B cell (primary cell): ENCODE results near the gene TMEM53. TPM values are rescaled to one million over a fixed set of nuclear protein-coding genes. Genes with fewer than 3 reads are reported as not detected.

Experiments used
- ATAC-seq: fragments of 200-7000 bp; cut with Tn5 transposase; one replicate; pipeline ENCODE4 v1.10.0; 2021; ENCODE audit warnings: low read depth, mild to moderate bottlenecking, moderate number of reproducible peaks, moderate library complexity
- CTCF ChIA-PET: fragments of 350-600 bp; sonication (Branson Sonifier 250); formaldehyde crosslinking; loops from one replicate; lab custom pipeline; 2021; ENCODE audit warnings: antibody characterized with exemption, inconsistent platforms; lab: Charles Lee
- POLR2A ChIA-PET: fragments of 350-600 bp; sonication (Branson Sonifier 250); formaldehyde crosslinking; loops from one replicate; lab custom pipeline; 2021; ENCODE audit warnings: antibody characterized with exemption; lab: Charles Lee
- DNase-seq: peaks from one replicate; pipeline ENCODE4 v3.0.0; 2013
- H2AFZ ChIP-seq: 2 replicates; pipeline ENCODE4 v1.6.1; 2012; ENCODE audit warnings: mild to moderate bottlenecking, low read depth, low read length; ENCODE audit not compliant: insufficient read depth, poor library complexity, severe bottlenecking
- H3K27ac ChIP-seq, 2 donors: 1 replicate in 1 of 2; 2 replicates in 1 of 2; pipeline ENCODE4 v1.5.1; 2012 to 2013; ENCODE audit warnings: low read length in 2 of 2, mild to moderate bottlenecking in 2 of 2, moderate library complexity in 1 of 2
- H3K27me3 ChIP-seq, 4 experiments: fragments of 200-600 bp in 1 of 4; sonication (generic) in 1 of 4; replicated peaks in 1 of 4; 1 replicate in 2 of 4; 2 replicates in 2 of 4; pipeline versions ENCODE4 v1.6.1 to v1.7.0; 2013 to 2016; ENCODE audit warnings: low read length in 3 of 4, mild to moderate bottlenecking in 2 of 4, mixed read lengths in 1 of 4, moderate library complexity in 1 of 4; ENCODE audit not compliant: insufficient read depth in 4 of 4, control insufficient read depth in 3 of 4; ENCODE audit errors: control extremely low read depth in 1 of 4
- H3K36me3 ChIP-seq, 2 experiments: replicated peaks in 1 of 2; 1 replicate in 1 of 2; 2 replicates in 1 of 2; pipeline versions ENCODE4 v1.6.1 to v1.7.1; 2013; ENCODE audit warnings: low read length in 1 of 2; ENCODE audit not compliant: insufficient read depth in 2 of 2, control insufficient read depth in 1 of 2; ENCODE audit errors: control extremely low read depth in 1 of 2, extremely low read depth in 1 of 2
- H3K4me1 ChIP-seq, 2 donors: fragments of 200-600 bp in 1 of 2; sonication (generic) in 1 of 2; 1 replicate in 1 of 2; 2 replicates in 1 of 2; pipeline versions ENCODE4 v1.5.1 to v1.6.1; 2013 to 2017; ENCODE audit warnings: low read length in 2 of 2; ENCODE audit not compliant: control insufficient read depth in 2 of 2, insufficient read depth in 2 of 2
- H3K4me2 ChIP-seq: replicated peaks from 2 replicates; pipeline ENCODE3; 2012; ENCODE audit warnings: mild to moderate bottlenecking, low read depth, low read length; ENCODE audit not compliant: poor library complexity, severe bottlenecking
- H3K4me3 ChIP-seq, 5 experiments: fragments of 200-600 bp in 1 of 5; sonication (generic) in 1 of 5; 1 replicate in 3 of 5; 2 replicates in 2 of 5; pipeline versions ENCODE4 v1.5.1 to v1.7.0; 2011 to 2016; ENCODE audit warnings: low read length in 4 of 5, mild to moderate bottlenecking in 4 of 5, low read depth in 2 of 5, control low read depth in 1 of 5, moderate library complexity in 1 of 5; ENCODE audit not compliant: insufficient read depth in 1 of 5; ENCODE audit errors: control extremely low read depth in 1 of 5, extremely low read depth in 1 of 5
- H3K79me2 ChIP-seq: fragments of 200-600 bp; sonication (generic); one replicate; pipeline ENCODE4 v1.6.0; 2016; ENCODE audit warnings: low read length; ENCODE audit not compliant: control insufficient read depth, insufficient read depth
- H3K9ac ChIP-seq: fragments of 200-600 bp; sonication (generic); 2 replicates; pipeline ENCODE4 v1.6.1; 2017; ENCODE audit warnings: mild to moderate bottlenecking, low read length, moderate library complexity
- H3K9me3 ChIP-seq, 3 donors: one replicate each; pipeline versions ENCODE4 v1.6.1 to v1.7.1; 2013; ENCODE audit warnings: low read length in 2 of 3; ENCODE audit not compliant: control insufficient read depth in 2 of 3, insufficient read depth in 1 of 3; ENCODE audit errors: control extremely low read depth in 1 of 3
- H4K20me1 ChIP-seq: 2 replicates; pipeline ENCODE4 v1.6.0; 2012; ENCODE audit warnings: mild to moderate bottlenecking, low read length; ENCODE audit not compliant: insufficient read depth, control insufficient read depth, poor library complexity, severe bottlenecking
- H3K27ac Mint-ChIP-seq: one replicate; pipeline ENCODE4 v1.8.0; 2021; ENCODE audit warnings: mixed read lengths
- H3K27me3 Mint-ChIP-seq: one replicate; pipeline ENCODE4 v1.8.0; 2021; ENCODE audit warnings: mixed read lengths
- H3K4me1 Mint-ChIP-seq: one replicate; pipeline ENCODE4 v1.8.0; 2021; ENCODE audit warnings: mixed read lengths
- H3K4me3 Mint-ChIP-seq: one replicate; pipeline ENCODE4 v1.8.0; 2021; ENCODE audit warnings: mixed read lengths
- H3K9me3 Mint-ChIP-seq: one replicate; pipeline ENCODE4 v1.8.0; 2022; ENCODE audit warnings: mixed read lengths; ENCODE audit not compliant: insufficient read depth
- CTCF ChIP-seq: fragments of 200-600 bp; IDR thresholded peaks from one replicate; pipeline ENCODE4 v1.8.0; 2022; ENCODE audit warnings: antibody characterized with exemption, mild to moderate bottlenecking
- EZH2 ChIP-seq: IDR thresholded peaks from 2 replicates; pipeline ENCODE4 v1.6.1; 2012; ENCODE audit warnings: borderline replicate concordance, low read depth, mild to moderate bottlenecking, moderate library complexity, low read length; ENCODE audit not compliant: insufficient read depth, poor library complexity, severe bottlenecking
- WGBS: methylation state at CpG from one replicate; pipeline ENCODE4 v1.1.5; 2013; ENCODE audit warnings: missing lambda C conversion rate; ENCODE audit not compliant: insufficient coverage; 5-methylcytosine and 5-hydroxymethylcytosine counted together
- intact Hi-C: fragments of 100-400 bp; cut with micrococcal nuclease; formaldehyde crosslinking; loops from one replicate; pipeline ENCODE4 v1.10.0; 2022
- polyA plus RNA-seq: library from polyadenylated mRNA; depleted of rRNA; stranded (reverse); fragments of >200 nt; gene quantifications from 2 replicates; pipeline ENCODE4 v1.2.3, GENCODE V29; 2012
- total RNA-seq, 2 donors: library from RNA; stranded (reverse); fragments of 120-200 nt in 1 of 2; gene quantifications; 1 replicate in 1 of 2; 2 replicates in 1 of 2; pipeline versions ENCODE4 v1.2.3 to v1.2.4, GENCODE V29; 2013 to 2022

Gene TMEM53
- total and polyA plus RNA-seq, 2 donors (not counting 1 experiment from before 2014, with no cell fraction given) = 6.5 to 6.8 TPM

GRCh38 chr1:44720281-44720680, 46.0 kb upstream of the TMEM53 start:
- no peak overlapping the region for H3K9ac ChIP-seq
- intact Hi-C loops = loop anchor here (5.0 kb wide), 1 partner anchor 48 kb away; the partner anchor contains the start of genes ARMH1 and TMEM53
- H2AFZ ChIP-seq = no peak overlapping the region
- H3K27me3 ChIP-seq = no peaks in the 10 kb centered on the region
- Mint-ChIP-seq H3K9me3 (no peaks in the 10 kb centered on the region), H3K27ac (peak overlapping the region; percentile 87), H3K27me3 (no peaks in the 10 kb centered on the region), H3K4me1 (peaks cover 71% of the 10 kb centered on the region), H3K4me3 (peak overlapping the region; percentile 46)
- TF ChIP-seq CTCF (no peak), EZH2 (no peak)
- H3K36me3 ChIP-seq = no peaks in the 10 kb centered on the region
- no peak for DNase-seq
- H3K4me1 ChIP-seq = peaks cover 51 to 56% of the 10 kb centered on the region in 2 donors
- H3K9me3 ChIP-seq = peaks cover 0 to 6% (median 0%) of the 10 kb centered on the region in 3 donors
- CTCF ChIA-PET = interaction anchor here (0.6 to 14.7 kb wide), 4 partner anchors 10 to 135 kb away, joined by 3 to 196 read pairs (median 4); partner anchors contain the start of gene RNU5D-1
- H3K4me3 ChIP-seq = no peak overlapping the region
- H3K27ac ChIP-seq = peak overlapping the region; percentile 16 to 21
- H3K4me2 ChIP-seq = no peak overlapping the region
- H4K20me1 ChIP-seq = no peaks in the 10 kb centered on the region
- no peak for ATAC-seq
- no peaks in the 10 kb centered on the region for H3K79me2 ChIP-seq
- 96% methylated on average over 4 of the region's 4 CpGs for WGBS
- POLR2A ChIA-PET = interaction anchor here (2.3 to 4.3 kb wide), 2 partner anchors 8 to 55 kb away, joined by 11 to 34 read pairs; partner anchors contain the start of gene RPS8

GRCh38 chr1:44719318-44719717, 45.0 kb upstream of the TMEM53 start:
- H3K4me2 ChIP-seq = no peak overlapping the region
- no peaks in the 10 kb centered on the region for H3K27me3 ChIP-seq
- Mint-ChIP-seq H3K9me3 (no peaks in the 10 kb centered on the region), H3K27me3 (no peaks in the 10 kb centered on the region), H3K4me3 (no peak overlapping the region), H3K4me1 (peaks cover 76% of the 10 kb centered on the region), H3K27ac (no peak overlapping the region)
- H3K79me2 ChIP-seq = no peaks in the 10 kb centered on the region
- no peaks in the 10 kb centered on the region for H3K36me3 ChIP-seq
- intact Hi-C loops = no loop called here
- H2AFZ ChIP-seq = no peak overlapping the region
- no peak for DNase-seq
- H3K27ac ChIP-seq = no peak overlapping the region
- no peak for ATAC-seq
- H3K9ac ChIP-seq = no peak overlapping the region
- ChIA-PET CTCF (interaction anchor here (0.7 to 14.7 kb wide), 3 partner anchors 11 to 773 kb away, joined by 3 to 196 read pairs (median 6); partner anchors contain the start of gene RNU5D-1), POLR2A (interaction anchor here (0.7 kb wide), 2 partner anchors 15 to 88 kb away, joined by 7 read pairs; no protein-coding TSS in a partner anchor)
- no peaks in the 10 kb centered on the region for H4K20me1 ChIP-seq
- peaks cover 60 to 66% of the 10 kb centered on the region in 2 donors for H3K4me1 ChIP-seq
- H3K4me3 ChIP-seq = no peak overlapping the region
- H3K9me3 ChIP-seq = peaks cover 0 to 6% (median 0%) of the 10 kb centered on the region in 3 donors
- WGBS = 63% methylated on average over 3 of the region's 5 CpGs
- TF ChIP-seq EZH2 (no peak), CTCF (no peak)
